Glutamatergic neuron (in vitro differentiated cells): Measurements from ENCODE around the gene PCDHGA1. TPM values are rescaled to one million over a fixed set of nuclear protein-coding genes. Genes with fewer than 3 reads are reported as not detected.

Experiments used
- DNase-seq: peaks from one replicate; pipeline ENCODE4 v3.0.0; 2022
- H3K27ac Mint-ChIP-seq: one replicate; pipeline ENCODE4 v1.8.0; 2020; ENCODE audit warnings: mild to moderate bottlenecking, mixed read lengths, inconsistent platforms; ENCODE audit not compliant: unreplicated experiment
- H3K27me3 Mint-ChIP-seq: one replicate; pipeline ENCODE4 v1.8.0; 2020; ENCODE audit warnings: mild to moderate bottlenecking, moderate library complexity, mixed read lengths, inconsistent platforms; ENCODE audit not compliant: unreplicated experiment
- H3K36me3 Mint-ChIP-seq: one replicate; pipeline ENCODE4 v1.8.0; 2020; ENCODE audit warnings: mild to moderate bottlenecking, mixed read lengths, inconsistent platforms; ENCODE audit not compliant: unreplicated experiment
- H3K4me1 Mint-ChIP-seq: one replicate; pipeline ENCODE4 v1.8.0; 2020; ENCODE audit warnings: mild to moderate bottlenecking, low read depth, mixed read lengths, inconsistent platforms; ENCODE audit not compliant: unreplicated experiment
- H3K4me3 Mint-ChIP-seq: one replicate; pipeline ENCODE4 v1.8.0; 2020; ENCODE audit warnings: mild to moderate bottlenecking, mixed read lengths, inconsistent platforms; ENCODE audit not compliant: unreplicated experiment
- H3K9me3 Mint-ChIP-seq: one replicate; pipeline ENCODE4 v1.8.0; 2020; ENCODE audit warnings: mild to moderate bottlenecking, moderate library complexity, mixed read lengths, inconsistent platforms; ENCODE audit not compliant: unreplicated experiment
- CTCF ChIP-seq: fragments of 200-600 bp; sonication (generic); IDR thresholded peaks from one replicate; pipeline ENCODE4 v1.5.0; 2021; ENCODE audit not compliant: partially characterized antibody, unreplicated experiment
- total RNA-seq: library from RNA; stranded (reverse); fragmentation: NEBNext Ultra II Directional; extraction: Animal tissue kit (Norgen Biotek cat#: 25700); gene quantifications from one replicate; pipeline ENCODE4 v1.2.1, GENCODE V29; 2021; ENCODE audit not compliant: unreplicated experiment

The PCDHGA1 gene
- total RNA-seq, 1 donor from 2014 or later = 4.6 TPM

- no peak overlapping the region for H3K27ac Mint-ChIP-seq
- no peak overlapping the region for H3K4me3 Mint-ChIP-seq
- no peak for DNase-seq
- no peak for TF ChIP-seq CTCF
- peaks cover 11% of the 10 kb centered on the region for H3K36me3 Mint-ChIP-seq
- H3K9me3 Mint-ChIP-seq = peaks cover 4% of the 10 kb centered on the region
- H3K4me1 Mint-ChIP-seq = peaks cover 24% of the 10 kb centered on the region
- H3K27me3 Mint-ChIP-seq = peaks cover 11% of the 10 kb centered on the region
Measured at GRCh38 chr5:141489841-141490240, 159.5 kb downstream of the PCDHGA1 start.

GRCh38 chr5:141490271-141490670 lies 160.0 kb downstream of the PCDHGA1 start:
- no peak for TF ChIP-seq CTCF
- no peak overlapping the region for H3K27ac Mint-ChIP-seq
- no peak overlapping the region for H3K4me3 Mint-ChIP-seq
- H3K4me1 Mint-ChIP-seq = peaks cover 28% of the 10 kb centered on the region
- H3K36me3 Mint-ChIP-seq = peaks cover 11% of the 10 kb centered on the region
- DNase-seq = no peak
- H3K9me3 Mint-ChIP-seq = peaks cover 5% of the 10 kb centered on the region
- H3K27me3 Mint-ChIP-seq = peaks cover 12% of the 10 kb centered on the region

- Mint-ChIP-seq H3K36me3 (peaks cover 11% of the 10 kb centered on the region), H3K27ac (no peak overlapping the region), H3K4me3 (peak overlapping the region; percentile 12), H3K9me3 (peaks cover 10% of the 10 kb centered on the region), H3K27me3 (peaks cover 16% of the 10 kb centered on the region), H3K4me1 (peaks cover 33% of the 10 kb centered on the region)
- DNase-seq = no peak
- TF ChIP-seq CTCF = no peak
Measured at GRCh38 chr5:141490771-141491170, 160.5 kb downstream of the PCDHGA1 start.

GRCh38 chr5:141491323-141492167 lies 161.2 kb downstream of the PCDHGA1 start:
- peak overlapping the region; percentile 55 for H3K4me3 Mint-ChIP-seq
- peaks cover 34% of the 10 kb centered on the region for H3K4me1 Mint-ChIP-seq
- no peak for DNase-seq
- H3K27ac Mint-ChIP-seq = no peak overlapping the region
- H3K9me3 Mint-ChIP-seq = peaks cover 10% of the 10 kb centered on the region
- no peak for TF ChIP-seq CTCF
- H3K36me3 Mint-ChIP-seq = peaks cover 8% of the 10 kb centered on the region
- H3K27me3 Mint-ChIP-seq = peaks cover 16% of the 10 kb centered on the region

- Mint-ChIP-seq H3K27me3 (peaks cover 16% of the 10 kb centered on the region), H3K9me3 (peaks cover 8% of the 10 kb centered on the region)
- no peak for DNase-seq
Measured at GRCh38 chr5:141492168-141492885, 162.0 kb downstream of the PCDHGA1 start.

More at GRCh38 chr5:141492168-141492885, 162.0 kb downstream of the PCDHGA1 start:
- Mint-ChIP-seq H3K27ac (no peak overlapping the region), H3K36me3 (peaks cover 6% of the 10 kb centered on the region), H3K4me3 (peak overlapping the region; percentile 55), H3K4me1 (peaks cover 31% of the 10 kb centered on the region)
- TF ChIP-seq CTCF = no peak
